ENCODE results near the gene F3. TPM values are rescaled to one million over a fixed set of nuclear protein-coding genes. Genes with fewer than 3 reads are reported as not detected.

Gene F3
- 1.9 to 3.0 TPM (median 2.6 TPM) in 5 replicates for total RNA-seq (2022; extraction: Qiagen RNA extraction; ENCODE audit: low read depth)

GRCh38 chr1:94541246-94542087, at the start of gene F3:
TSS of gene F3 (minus strand) at chr1:94541759. CDS start at chr1:94541636, 123 bp downstream.

Other genes starting within 250 kb of the F3 start
- 13.0 to 26.5 TPM (median 24.1 TPM) in 5 replicates for gene ABCD3, start 123.4 kb downstream of the F3 start, total RNA-seq (2022; extraction: Qiagen RNA extraction; ENCODE audit: low read depth)